Ovary (tissue), 3 donors: ENCODE data around the gene FAM72B.
"Not testable (repeated sequence)": the region's sequence is repeated elsewhere in the genome, so short reads cannot be mapped to it uniquely, and the experiment has no call there.

Source experiments
- POLR2A ChIP-seq: fragments of 450-650 bp; IDR thresholded peaks from one replicate; pipeline ENCODE4 v1.6.1; 2017; ENCODE audit warnings: antibody characterized with exemption, mild to moderate bottlenecking, moderate library complexity
- TF ChIP-seq, protein P1 (sequence below), 3 donors: fragments of 450-650 bp in 2 of 3; fragments of 200-600 bp in 1 of 3; IDR thresholded peaks; one replicate each; pipeline versions ENCODE4 v1.5.1 to v1.8.0; 2016 to 2022; ENCODE audit warnings: antibody characterized with exemption in 3 of 3, mild to moderate bottlenecking in 1 of 3
- donor health status: DM: no; HTN: no; CAD: no.

DNA sequence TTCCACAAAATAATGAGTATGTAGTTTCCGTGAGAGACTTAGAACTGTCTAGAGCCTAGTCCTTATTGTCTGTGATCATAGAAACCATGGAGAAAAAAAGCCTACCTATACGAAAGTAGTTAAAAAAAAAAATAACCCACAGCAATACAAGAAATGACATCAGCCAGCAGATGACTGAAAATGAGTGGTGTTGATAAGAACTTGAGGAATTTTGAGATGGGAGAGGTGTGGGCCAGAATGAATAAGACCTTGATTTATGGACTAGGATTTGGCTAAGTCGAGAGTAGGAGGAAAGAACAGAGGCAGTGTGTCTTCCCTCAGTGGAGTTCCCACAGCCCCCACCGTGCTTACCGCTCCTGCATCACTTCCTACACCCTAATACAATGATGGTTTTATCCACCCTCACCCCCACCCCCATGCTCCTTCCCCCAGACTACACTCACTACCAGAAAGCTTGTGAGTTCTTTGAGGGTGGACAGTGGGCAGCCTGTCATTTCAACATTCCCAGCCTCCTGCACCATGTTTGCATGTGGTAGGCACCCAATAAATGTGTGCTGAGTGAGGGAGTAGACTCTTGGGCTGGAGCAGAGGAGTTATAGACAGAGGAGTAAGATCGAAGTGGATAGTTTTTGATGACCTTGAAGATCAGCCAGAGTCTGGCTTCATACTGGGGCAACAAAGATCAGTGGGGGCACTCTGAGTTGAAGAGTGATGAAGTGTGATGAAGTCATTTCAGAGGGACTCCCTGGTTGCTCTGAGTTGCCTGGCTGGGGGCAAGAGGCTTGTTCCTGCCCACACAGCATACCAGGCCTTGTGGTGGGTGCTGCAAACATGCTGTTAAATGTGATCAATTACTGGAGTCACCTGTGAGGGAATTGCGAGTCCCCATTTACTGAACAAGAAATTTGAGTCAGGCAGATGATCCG, 21.9 kb upstream of the FAM72B start:
- TF ChIP-seq POLR2A, result not testable (repeated sequence)
- TF ChIP-seq, protein P1, sequence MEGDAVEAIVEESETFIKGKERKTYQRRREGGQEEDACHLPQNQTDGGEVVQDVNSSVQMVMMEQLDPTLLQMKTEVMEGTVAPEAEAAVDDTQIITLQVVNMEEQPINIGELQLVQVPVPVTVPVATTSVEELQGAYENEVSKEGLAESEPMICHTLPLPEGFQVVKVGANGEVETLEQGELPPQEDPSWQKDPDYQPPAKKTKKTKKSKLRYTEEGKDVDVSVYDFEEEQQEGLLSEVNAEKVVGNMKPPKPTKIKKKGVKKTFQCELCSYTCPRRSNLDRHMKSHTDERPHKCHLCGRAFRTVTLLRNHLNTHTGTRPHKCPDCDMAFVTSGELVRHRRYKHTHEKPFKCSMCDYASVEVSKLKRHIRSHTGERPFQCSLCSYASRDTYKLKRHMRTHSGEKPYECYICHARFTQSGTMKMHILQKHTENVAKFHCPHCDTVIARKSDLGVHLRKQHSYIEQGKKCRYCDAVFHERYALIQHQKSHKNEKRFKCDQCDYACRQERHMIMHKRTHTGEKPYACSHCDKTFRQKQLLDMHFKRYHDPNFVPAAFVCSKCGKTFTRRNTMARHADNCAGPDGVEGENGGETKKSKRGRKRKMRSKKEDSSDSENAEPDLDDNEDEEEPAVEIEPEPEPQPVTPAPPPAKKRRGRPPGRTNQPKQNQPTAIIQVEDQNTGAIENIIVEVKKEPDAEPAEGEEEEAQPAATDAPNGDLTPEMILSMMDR (IDR thresholded peaks at IDR 0.05), result not testable (repeated sequence)
